Measurements from ENCODE around the gene PTPRCAP.

PTPRCAP gene

DNA sequence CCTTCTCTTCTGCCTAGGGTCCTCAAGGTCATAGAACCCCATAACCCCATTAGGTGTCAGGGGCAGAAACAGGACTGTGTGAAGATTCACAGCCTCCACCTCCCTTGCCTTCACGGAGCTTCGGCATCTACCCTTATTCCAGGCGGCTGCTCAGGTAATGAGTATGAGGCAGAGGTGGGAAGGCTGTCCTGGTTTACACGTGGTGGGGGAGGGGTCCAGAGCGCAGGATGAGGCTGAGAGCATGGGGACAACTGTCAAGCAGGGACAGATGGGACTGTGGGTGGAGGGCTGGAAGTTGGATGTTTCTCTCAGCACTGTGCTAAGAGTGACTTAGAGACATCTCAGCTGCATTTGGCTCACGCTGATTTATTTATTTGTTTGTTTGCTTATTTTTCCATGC lies 50.0 kb downstream of the PTPRCAP start:
- DNase-seq, result no peak
- intact Hi-C loops (cut with DNase I), result no loop called here

DNA sequence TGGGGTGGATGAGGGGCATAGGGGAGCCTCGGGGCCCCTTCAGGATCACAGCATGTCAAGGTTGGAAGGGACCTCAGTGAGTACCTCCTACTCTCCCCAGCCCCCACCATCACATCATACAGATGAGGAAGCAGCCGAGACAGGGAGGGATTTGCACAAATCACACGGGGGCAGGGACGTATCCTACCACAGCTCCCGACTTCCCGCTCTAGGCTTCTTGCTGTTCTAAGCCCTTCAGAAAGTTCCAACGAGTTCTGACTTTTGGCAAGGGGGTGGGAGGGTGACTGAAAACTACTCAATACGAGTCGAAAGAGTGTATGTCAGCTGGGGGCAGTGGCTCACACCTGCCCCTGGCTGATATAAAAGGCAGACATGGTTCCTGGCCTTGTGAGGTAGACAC lies 50.4 kb downstream of the PTPRCAP start:
- DNase-seq, result no peak
- intact Hi-C loops (cut with DNase I), result no loop called here
